Heart left ventricle (tissue), 13 donors: ENCODE results near the gene RAB11B.
"Not testable (repeated sequence)": the region's sequence is repeated elsewhere in the genome, so short reads cannot be mapped to it uniquely, and the experiment has no call there.

Experiments
- POLR2A ChIP-seq, 2 donors: fragments of 450-650 bp; IDR thresholded peaks; one replicate each; pipeline ENCODE4 v1.6.1; 2017; ENCODE audit warnings: antibody characterized with exemption in 2 of 2, mild to moderate bottlenecking in 2 of 2, moderate library complexity in 2 of 2
- TF ChIP-seq, protein P1 (sequence below), 12 donors: fragments of 200-600 bp; sonication (generic) in 4 of 12; IDR thresholded peaks; one replicate each; pipeline versions ENCODE4 v1.5.0 to v1.8.0; 2018 to 2022; ENCODE audit warnings: antibody characterized with exemption in 12 of 12, mild to moderate bottlenecking in 5 of 12
- donor health status: ischemic (EF 13 %, LVEDD 7.1; RV severe dilation, severe dysfunction).
- donor health status: DM: no; HTN: yes; CAD: no.
- donor health status: DM: no; HTN: no; CAD: no.
- donor health status: ischemic (EF 25% LVEDD 6.9; RV normal size, moderate dysfunction).
- donor health status: ischemic (EF 25% LVEDD 5.7; RV mildly dilated, moderate dysfunction).
- donor health status: ischemic (EF 35%, LVEDD 5.7; RV mildly dilated, moderate dysfunction).
- donor health status: nonischemic (EF 11% LVEDD 7.7; RV severe dilation, severe dysfunction).
- donor health status: DM: yes; HTN: yes; CAD: no.
- donor health status: PGD.
- donor health status: ischemic (EF 29% LVEDD 5.4; RV normal size, mild dysfunction).
- donor health status: nonischemic (EF 23%, LVEDD 6.1; RV moderate dilation, normal function).

- TF ChIP-seq, protein P1, sequence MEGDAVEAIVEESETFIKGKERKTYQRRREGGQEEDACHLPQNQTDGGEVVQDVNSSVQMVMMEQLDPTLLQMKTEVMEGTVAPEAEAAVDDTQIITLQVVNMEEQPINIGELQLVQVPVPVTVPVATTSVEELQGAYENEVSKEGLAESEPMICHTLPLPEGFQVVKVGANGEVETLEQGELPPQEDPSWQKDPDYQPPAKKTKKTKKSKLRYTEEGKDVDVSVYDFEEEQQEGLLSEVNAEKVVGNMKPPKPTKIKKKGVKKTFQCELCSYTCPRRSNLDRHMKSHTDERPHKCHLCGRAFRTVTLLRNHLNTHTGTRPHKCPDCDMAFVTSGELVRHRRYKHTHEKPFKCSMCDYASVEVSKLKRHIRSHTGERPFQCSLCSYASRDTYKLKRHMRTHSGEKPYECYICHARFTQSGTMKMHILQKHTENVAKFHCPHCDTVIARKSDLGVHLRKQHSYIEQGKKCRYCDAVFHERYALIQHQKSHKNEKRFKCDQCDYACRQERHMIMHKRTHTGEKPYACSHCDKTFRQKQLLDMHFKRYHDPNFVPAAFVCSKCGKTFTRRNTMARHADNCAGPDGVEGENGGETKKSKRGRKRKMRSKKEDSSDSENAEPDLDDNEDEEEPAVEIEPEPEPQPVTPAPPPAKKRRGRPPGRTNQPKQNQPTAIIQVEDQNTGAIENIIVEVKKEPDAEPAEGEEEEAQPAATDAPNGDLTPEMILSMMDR (IDR thresholded peaks at IDR 0.05): not testable (repeated sequence)
- TF ChIP-seq POLR2A (IDR thresholded peaks at IDR 0.05): not testable (repeated sequence)
Measured at GRCh38 chr19:8444140-8444676, 54.0 kb downstream of the RAB11B start.
